HK-2 (cell line): Measurements from ENCODE around the gene TMEM62.
"Not testable (repeated sequence)": the region's sequence is repeated elsewhere in the genome, so short reads cannot be mapped to it uniquely, and the experiment has no call there.

Experiments
- DNase-seq: peaks from one replicate; pipeline ENCODE4 v3.0.0-alpha.2; 2018; ENCODE audit not compliant: unreplicated experiment

The TMEM62 gene

DNA sequence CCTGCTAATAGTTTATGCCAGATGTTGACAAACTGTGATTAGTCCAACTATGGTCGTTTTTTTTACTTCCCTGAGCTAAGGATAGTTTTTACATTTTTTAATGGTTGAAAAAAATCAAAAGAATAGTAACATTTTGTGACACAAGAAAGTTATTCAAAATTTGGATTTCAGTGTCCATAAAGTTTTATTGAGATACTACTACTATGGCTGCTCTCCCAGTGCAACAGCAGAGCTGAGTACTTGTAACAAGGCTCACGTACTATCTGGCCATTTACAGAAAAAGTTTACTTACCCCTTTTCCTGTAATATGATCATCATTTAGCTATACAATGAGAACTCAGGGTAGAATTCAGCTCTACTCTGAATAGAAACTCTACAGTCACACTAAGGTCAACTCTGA, 11.5 kb upstream of the TMEM62 start:
- no peak for DNase-seq

DNA sequence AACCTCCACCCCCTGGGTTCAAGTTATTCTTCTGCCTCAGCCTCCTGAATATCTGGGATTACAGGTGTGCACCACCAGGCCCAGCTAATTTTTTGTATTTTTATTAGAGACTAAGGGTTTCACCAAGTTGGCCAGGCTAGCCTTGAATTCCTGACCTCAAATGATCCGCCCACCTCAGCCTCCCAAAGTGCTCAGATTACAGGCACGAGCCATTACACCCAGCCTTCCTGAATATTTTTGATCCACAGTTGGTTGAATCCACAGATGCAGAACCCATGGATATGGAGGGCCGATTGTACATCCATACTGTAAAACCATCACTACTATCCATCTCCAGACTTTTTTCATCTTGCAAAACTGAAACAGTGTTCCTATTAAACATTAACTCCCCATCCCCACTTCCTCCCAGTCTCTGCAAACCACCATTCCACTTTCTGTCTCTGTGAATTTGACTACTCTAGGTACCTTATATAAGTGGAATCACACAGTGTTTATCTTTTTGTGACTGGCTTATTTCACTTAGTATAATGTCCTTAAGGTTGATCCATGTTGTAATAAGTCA, 8.2 kb upstream of the TMEM62 start:
- DNase-seq: no peak

DNA sequence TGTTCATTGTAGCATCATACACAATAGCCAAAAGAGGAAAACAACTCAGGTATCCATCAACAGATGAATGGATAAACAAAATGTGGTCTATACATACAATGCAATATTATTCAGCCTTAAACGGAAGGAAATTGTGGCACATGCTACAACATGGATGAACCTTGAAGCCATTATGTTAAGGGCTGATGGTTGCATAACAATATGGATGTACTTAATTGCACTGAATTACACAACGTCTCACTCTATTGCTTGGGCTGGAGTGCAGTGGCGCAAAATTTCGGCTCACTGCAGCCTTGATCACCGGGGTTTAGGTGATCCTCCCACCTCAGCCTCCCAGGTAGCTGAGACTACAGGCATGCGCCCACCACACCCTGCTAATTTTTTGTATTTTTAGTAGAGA, 7.0 kb upstream of the TMEM62 start:
- no peak for DNase-seq

DNA sequence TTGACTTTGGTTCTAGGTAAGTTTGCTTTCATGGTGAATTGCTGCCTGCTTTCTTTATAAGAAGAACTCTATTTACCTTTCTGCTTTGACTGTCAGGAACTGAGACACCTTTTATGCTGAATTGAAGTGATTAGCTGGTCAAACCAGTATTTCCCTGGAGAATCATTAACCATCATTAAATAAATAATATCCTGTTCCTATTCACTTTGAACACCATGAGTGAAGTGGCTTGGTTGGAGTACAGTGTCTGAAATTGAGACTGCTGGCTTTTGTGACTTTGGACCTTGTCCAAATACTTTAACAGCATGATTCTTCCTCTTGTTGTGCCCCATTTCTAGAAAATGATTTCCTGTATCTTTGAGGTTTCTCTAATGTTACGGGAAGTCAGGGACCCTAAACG, 5.6 kb upstream of the TMEM62 start:
- no peak for DNase-seq

DNA sequence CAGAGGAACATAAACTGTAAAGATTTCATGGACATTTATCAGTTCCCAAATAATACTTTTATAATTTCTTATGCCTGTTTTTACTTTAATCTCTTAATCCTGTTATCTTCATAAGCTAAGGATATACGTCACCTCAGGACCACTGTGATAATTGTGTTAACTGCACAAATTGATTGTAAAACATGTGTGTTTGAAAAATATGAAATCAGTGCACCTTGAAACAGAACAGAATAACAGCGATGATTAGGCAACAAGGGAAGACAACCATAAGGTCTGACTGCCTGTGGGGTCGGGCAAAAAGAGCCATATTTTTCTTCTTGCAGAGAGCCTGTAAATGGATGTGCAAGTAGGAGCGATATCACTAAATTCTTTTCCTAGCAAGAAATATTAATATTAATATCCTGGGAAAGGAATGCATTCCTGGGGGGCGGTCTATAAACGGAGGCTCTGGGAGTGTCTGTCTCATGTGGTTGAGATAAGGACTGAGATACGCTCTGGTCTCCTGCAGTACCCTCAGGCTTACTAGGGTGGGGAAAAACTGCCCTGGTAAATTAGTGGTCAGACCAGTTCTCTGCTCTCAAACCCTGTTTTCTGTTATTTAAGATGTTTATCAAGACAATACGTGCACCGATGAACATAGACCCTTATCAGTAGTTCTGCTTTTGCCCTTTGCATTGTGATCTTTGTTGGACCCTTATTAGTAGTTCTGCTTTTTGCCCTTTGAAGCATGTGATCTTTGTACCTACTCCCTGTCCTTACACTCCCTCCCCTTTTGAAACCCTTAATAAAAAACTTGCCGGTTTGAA, 5.0 kb upstream of the TMEM62 start:
- DNase-seq: not testable (repeated sequence)

DNA sequence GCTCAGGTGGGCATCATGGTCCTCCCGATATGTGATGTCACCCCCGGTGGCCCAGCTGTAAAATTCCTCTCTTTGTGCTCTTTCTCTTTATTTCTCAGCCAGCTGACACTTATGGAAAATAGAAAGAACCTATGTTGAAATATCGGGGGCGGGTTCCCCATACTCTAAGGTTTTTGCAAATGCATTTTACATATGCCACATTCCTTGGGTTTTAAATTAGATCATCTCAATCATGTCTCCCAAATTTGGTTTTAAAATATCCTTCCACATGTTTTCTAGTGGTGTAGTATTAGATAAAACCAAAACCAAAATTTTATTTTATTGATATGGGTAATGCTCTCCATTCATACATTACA, 4.4 kb upstream of the TMEM62 start:
- no peak for DNase-seq

DNA sequence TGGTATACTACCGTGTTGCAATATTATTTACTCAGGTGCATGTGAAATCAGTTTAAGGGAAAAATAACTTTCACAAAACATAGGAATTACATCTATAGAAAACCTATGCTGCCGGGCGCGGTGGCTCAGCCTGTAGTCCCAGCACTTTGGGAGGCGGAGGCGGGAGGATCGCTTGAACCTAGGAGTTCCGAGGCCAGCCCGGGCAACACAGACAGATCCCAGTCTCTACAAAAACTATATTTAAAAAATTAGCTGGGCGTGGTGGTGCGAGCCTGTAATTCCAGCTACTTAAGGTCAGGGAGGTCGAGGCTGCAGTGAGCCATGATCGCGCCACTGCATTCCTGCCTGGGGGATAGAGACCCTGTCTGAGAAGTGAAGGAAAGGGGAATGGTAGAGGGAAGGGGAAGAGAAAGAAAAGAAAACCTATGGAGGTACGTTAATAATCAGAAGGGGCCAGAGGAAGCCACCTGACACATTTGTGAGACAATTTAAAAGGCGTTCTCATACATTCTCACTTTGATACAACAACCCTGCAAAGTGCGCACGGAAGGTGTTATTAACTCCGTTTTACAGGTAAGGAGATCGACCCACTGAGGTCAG, 456 bp upstream of the TMEM62 start:
- DNase-seq: no peak

DNA sequence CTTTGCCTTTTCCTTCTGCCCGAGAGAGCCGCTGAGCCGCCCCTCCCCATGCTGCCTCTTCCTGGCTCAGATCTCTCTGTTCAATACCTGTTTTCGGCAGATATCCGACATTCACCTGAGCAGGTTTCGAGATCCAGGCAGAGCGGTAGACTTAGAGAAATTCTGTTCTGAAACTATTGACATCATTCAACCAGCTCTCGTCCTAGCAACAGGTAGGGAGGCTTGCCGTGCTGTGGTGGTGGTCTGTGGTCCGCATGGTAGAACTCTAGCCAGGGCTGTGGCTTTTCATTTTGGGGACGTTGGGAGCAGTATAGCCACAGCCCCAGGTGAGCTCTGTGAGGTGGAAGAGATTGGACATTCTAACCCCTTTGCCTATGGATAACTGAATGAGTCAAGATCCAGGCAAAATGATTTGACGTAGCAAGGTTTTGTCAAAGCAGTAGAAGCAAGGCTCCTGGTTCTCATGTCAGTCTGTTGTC, 810 bp downstream of the TMEM62 start:
- DNase-seq: no peak

DNA sequence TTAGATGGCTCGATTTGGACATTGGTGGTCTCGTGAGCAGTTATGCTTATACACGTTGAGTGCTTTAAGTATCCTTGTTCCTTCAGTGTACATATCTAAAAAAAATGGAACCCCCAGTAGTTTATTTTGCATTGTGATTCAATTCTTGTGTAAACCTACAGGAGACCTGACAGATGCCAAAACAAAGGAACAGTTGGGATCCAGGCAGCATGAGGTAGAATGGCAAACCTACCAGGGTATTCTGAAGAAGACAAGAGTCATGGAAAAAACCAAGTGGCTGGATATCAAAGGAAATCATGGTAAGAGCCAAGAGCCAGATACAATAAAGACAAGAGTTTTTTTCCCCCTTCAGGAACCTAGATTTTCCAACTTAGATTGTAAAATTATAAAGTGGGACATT, 2.0 kb downstream of the TMEM62 start:
- no peak for DNase-seq

DNA sequence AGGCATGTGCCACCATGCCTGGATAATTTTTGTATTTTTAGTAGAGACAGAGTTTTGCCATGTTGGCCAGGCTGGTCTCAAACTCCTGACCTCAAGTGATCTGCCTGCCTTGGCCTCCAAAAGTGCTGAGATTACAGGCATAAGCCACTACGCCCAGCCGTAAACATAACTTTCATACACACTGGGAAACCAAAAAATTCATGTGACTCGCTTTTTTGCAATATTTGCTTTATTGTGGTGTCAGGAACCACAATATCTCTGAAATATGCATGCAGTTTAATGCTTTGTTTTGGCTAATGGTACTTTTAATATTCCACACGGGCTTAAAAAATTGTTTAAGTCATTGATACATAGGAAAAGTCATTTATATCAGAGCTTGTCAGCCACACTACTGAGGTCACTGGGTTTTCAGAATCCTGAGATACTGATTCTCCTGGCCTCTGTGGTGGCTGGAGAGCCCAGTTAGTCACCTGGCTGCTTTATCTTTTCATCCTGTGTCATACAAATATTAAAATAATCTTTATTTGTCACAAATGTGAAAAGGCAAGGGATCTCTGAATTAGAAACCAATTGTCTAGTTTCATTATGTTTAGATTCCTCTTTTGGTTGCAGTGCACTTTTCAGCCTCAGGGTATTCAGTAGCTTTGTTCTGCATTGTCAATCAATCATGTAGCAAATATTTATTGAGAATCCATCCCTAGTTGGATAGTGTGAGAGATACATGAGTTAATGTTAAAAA, 10.0 kb downstream of the TMEM62 start:
- no peak for DNase-seq

DNA sequence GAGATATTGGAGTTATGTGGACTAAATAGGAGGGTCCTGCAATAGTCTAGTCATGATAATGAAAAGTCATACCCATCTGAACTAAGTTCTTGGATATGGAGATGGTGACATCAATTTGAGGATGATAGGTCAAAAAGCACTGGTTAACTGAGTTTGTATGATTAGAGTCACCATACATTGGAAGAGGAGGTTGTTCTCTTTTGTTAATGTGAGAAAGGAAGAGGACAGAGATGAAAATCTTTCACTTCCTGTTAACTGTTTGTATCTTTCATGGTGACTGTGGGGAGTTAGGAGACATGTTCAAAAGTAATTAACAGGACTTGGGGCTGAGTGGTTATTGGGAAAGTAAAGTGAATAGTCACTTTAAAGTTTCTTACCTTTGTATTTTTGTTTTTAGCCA, 11.1 kb downstream of the TMEM62 start:
- no peak for DNase-seq

DNA sequence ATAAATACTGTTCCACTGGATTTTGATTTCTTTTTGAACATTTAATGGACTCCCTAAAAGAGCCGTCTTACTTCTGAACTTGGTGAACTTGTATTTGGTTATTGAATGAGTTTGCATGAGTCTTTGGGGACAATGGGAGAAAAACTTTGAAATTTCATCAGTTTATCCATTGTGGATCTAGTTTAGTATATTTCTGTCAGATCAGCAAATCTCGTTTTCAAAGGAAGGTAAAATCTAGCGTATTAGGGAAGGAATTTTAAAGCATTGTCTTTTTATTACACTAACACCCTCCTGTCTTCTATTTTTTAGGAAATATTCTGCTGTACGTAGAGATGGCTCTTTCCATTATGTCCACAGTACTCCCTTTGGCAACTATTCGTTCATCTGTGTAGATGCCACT, 12.8 kb downstream of the TMEM62 start:
- no peak for DNase-seq

DNA sequence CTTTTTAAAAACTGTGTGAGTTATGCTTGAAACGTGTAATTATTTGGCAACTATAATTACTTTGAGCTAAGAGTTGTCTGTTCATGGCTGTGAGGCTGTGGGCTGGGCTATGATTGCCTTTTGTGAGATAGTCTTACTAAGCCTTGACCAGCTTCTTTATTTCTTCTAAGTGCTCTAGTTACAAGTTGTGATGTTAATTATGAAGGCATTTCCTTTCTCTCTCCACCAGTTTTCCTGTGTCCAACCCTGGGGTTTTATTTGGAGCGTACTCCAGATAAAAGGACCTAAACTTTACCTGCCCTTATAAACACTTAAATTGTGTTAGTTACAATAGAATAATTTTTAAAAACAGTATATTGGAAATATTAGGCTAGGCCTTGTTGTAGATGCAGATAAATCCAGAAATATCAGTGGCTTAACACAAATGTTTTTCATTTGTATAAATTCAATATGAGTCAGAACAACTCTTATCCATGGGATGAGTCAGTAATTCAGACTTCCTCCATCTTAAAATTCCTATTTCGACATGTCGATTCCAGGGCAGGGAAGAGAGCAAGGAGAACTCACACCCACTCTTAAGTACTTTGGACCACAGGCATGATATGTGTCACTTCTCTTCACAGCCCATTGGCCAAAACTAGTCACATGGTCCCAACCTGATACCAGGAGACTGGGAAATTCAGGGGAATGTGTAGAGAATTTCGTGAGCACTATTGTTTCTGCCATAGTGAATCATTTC, 17.0 kb downstream of the TMEM62 start:
- DNase-seq: peak; percentile 47

DNA sequence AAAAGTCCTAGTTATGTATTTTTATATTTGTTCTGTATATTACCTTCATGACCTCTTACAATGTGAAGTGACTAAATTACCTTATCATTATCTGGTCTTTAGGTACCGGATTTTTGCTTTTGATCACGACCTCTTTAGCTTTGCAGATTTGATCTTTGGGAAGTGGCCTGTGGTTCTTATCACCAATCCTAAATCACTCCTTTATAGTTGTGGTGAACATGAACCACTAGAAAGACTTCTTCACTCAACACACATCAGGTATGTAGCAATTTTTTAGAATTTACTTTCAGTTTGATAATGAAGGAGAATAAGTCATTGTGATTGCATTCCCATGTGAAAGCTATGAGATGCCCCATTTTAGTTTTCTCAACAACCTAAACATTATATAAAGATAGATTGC, 18.3 kb downstream of the TMEM62 start:
- no peak for DNase-seq

DNA sequence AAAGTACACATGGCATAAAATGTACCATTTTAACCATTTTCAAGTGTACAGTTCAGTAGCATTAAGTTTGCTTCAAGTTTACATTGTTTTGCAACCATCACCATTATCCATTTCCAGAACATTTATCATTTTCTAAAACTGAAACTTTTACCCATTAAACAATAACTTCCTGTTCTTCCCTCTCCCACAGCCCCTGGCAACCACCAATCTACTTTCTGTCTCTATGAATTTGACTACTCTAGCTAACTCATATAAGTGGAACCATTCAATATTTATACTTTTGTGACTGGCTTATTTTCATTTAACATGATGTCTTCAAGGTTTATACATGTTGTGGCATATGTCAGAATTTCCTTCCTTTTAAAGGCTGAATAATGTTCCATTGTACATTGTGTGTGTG, 19.9 kb downstream of the TMEM62 start:
- no peak for DNase-seq

DNA sequence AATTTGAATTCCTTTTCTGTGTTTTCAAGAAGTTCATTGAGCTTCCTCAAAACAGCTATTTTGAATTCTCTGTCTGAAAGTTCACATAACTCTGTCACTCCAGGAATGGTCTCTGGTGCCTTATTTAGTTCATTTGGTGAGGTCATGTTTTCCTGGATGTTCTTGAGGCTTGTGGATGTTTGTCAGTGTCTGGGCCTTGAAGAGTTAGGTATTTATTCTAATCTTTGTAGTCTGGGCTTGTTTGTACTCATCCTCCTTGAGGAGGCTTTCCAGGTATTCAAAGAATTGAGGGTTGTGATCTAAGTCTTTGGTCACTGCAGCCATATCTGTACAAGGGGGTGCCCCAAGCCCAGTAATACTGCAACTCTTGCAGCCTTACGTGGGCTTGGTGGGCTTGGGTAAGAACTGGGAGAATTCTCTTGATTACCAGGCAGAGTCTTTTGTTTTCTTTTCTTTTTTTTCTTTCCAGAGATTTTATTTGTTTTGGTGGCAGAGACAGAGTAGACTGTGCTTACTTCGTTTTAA, 32.5 kb downstream of the TMEM62 start:
- DNase-seq: no peak

DNA sequence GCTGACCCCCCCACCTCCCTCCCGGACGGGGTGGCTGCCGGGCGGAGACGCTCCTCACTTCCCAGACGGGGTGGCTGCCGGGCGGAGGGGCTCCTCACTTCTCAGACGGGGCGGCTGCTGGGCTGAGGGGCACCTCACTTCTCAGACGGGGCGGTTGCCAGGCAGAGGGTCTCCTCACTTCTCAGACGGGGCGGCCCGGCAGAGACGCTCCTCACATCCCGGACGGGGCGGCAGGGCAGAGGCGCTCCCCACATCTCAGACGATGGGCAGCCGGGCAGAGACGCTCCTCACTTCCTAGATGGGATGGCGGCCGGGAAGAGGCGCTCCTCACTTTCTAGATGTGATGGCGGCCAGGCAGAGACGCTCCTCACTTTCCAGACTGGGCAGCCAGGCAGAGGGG, 33.9 kb downstream of the TMEM62 start:
- DNase-seq: not testable (repeated sequence)

DNA sequence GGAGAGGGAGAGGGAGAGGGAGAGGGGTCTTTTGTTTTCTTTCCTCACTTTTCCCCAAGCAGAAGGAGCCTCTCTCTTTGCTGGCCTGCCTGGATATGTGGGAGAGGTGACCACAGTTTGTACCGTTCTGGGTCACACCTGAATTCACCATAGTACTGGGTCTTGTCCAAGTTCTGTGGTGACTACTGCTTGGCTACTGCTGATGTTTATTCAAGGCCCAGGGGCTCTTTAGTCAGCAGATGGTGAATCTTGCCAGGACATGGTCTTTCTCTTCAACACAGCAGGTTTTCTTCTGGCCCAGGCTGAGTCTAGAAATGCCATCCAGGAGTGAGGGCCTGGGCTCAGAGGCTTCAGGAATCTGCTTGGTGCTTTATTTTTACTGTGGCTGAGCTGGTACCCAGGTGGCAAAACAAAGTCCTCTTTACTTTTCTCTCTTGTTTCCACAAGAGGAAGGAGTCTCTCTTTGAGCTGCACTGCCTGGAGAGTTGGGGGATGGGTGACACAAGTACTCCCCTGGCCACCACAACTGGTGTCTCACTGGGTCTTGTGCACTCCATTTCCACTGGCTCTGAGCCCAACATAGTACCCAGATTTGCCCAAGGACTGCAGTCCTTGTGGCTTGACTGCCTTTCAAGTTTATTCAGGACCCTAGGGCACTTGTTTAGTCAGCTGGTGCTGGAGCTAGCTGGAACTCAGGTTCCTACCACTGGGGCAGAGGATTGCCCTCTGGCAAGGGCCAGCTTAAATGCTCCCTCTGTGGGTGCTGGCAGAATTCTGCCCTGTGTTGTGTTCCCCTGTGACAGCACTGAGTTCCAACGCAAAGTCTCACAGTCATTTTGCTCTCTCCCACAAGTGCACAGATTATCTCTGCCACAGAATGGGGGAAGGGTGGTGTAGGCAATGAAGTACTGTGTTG, 35.1 kb downstream of the TMEM62 start:
- no peak for DNase-seq

DNA sequence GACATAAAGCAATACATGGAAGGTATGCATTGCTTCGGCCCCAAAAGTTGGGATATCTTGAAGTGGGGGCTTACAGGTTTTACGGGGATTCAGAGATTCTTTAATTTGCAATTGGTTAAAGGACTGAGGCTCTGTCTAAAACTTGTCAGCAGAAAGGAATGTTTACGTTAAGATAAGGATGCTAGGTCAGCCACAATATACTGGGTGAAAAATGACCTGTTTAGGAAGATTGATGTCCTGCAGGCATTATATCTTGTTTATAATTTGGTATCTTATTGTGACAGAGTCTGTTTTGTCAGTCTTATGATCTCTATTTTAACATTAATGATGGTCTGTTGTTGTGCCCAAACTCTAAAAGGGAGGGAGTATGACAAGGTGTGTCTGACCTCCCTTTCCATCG, 36.5 kb downstream of the TMEM62 start:
- DNase-seq: no peak

DNA sequence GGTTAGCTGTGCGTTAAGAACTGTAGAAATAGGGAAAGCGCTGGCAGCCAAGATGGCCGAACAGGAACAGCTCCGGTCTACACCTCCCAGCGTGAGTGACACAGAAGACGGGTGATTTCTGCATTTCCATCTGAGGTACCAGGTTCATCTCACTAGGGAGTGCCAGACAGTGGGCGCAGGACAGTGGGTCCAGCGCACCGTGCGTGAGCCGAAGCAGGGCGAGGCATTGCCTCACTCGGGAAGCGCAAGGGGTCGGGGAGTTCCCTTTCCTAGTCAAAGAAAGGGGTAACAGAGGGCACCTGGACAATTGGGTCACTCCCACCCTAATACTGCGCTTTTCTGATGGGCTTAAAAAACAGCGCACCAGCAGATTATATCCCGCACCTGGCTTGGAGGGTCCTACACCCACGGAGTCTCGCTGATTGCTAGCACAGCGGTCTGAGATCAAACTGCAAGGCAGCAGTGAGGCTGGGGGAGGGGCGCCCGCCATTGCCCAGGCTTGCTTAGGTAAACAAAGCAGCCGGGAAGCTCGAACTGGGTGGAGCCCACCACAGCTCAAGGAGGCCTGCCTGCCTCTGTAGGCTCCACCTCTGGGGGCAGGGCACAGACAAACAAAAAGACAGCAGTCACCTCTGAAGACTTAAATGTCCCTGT, 42.4 kb downstream of the TMEM62 start:
- DNase-seq: not testable (repeated sequence)
